Measurements from ENCODE around the gene SSNA1.

Gene SSNA1

DNA sequence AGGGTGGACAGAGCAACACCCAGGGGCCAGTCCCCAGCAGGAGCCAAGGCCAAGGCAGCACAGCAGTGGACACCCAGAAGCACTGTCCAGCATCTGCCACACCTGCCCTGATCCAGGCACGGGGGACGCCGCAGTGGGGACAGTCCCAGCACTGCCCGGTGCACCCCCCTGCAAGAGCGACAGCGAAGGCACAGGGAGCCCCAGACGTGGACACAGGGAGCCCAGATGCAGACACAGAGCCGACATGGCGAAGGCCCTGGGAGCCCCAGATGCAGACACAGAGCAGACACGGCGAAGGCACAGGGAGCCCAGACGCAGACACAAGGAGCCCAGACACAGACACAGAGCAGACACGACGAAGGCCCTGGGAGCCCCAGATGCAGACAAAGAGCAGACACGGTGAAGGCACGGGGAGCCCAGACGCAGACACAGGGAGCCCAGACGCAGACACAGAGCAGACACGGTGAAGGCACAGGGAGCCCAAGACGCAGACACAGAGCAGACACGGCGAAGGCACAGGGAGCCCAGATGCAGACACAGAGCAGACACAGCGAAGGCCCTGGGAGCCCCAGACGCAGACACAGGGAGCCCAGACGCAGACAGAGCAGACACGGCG lies 4.4 kb upstream of the SSNA1 start:
- no peak for DNase-seq (ENCODE audit: low read depth in 2 of 2)

- no peak for DNase-seq (ENCODE audit: low read depth in 2 of 2)
Measured at GRCh38 chr9:137184881-137185660, 3.4 kb upstream of the SSNA1 start.

DNA sequence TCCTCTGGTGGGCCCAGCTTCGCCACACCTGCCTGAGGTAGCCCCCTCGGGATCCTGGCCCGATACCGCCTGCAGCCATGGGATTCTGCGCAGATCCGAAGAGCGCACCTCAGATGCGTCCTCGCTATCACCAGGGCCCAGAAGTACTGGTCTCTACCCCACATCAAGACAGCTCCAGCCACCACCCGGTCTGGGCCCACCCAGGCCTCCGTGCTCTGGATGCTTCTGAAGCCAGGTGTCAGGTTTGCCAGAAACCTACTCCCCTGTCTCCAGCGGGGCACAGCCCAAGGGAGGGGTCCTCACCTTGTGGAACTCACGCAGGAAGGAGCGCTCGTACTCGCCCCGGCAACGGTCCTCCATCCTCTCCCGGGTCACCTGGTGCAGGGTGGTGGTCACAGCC lies 2.6 kb upstream of the SSNA1 start:
- DNase-seq (ENCODE audit: low read depth in 2 of 2) = no peak

- DNase-seq (ENCODE audit: low read depth in 2 of 2) = no peak
Measured at GRCh38 chr9:137186385-137186784, 2.1 kb upstream of the SSNA1 start.

DNA sequence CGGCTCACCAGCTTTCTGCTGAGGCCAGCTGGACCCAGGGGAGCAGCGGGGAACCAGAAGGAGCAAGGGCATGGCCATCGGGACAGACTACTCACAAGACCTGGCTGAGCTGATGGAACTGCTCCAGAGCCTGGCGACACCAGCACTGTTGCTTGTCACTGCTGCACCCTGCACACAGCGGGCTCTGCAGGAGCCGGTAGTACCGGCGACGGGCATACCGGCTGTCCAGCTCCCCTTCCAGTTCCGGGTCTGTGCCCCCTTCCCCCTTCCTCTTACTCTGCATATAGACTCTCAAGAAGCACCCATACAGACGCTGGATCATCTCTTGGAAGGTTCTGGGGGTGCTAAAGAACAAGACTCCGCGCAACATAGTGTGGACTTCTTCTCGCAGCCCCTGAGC lies 1.1 kb upstream of the SSNA1 start:
- no peak for DNase-seq (ENCODE audit: low read depth in 2 of 2)

GRCh38 chr9:137188086-137188489 lies 388 bp upstream of the SSNA1 start:
- DNase-seq (ENCODE audit: low read depth in 2 of 2) = no peak

DNA sequence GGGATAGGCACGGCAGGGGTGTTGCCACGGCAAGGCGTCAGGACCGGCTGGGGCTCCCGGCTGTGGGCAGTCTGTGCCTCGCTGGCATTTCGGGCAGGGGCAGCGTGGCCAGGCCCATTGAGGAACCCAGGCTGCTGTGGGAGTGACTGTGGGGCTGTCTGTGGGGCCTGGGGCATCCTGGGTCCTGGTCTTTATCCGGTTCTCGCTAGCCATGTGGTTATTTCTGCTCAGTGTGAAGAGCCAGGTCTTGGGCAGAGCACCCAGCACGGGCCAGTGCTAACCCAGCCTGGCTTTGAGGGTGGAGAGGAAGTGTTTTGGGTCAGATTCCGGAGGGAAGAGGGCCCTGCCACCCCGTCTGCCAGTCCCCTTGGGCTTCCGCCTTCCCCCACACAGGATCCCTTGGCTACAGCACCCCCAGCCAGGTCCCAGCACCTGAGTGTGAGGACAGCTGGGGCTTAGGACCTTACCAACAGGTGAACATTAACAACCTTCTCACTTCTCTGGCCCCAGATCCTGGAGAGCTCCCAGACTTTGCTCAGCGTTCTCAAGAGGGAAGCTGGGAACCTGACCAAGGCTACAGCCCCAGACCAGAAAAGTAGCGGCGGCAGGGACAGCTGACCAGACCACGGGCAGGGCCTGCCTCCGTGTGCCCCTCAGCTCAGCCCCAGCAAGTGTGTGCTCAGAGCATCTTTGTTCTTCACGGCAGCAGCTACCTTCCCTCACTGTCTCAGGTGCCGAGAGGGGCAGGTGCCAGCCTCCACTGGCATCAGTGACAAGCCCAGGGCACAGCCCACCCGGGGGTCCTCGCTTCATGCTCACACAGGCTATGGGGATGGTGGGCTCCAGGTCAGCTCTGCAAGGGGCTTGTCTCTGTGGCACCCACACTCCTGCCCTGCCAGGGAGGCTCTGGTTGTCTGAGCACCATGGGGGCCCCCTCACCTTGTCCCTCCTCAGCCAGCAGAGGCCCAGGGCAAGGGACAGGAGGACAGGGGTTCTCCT lies 1.1 kb downstream of the SSNA1 start:
- no peak for DNase-seq (ENCODE audit: low read depth in 2 of 2)

- no peak for DNase-seq (ENCODE audit: low read depth in 2 of 2)
Measured at GRCh38 chr9:137190315-137190856, 1.9 kb downstream of the SSNA1 start.

DNA sequence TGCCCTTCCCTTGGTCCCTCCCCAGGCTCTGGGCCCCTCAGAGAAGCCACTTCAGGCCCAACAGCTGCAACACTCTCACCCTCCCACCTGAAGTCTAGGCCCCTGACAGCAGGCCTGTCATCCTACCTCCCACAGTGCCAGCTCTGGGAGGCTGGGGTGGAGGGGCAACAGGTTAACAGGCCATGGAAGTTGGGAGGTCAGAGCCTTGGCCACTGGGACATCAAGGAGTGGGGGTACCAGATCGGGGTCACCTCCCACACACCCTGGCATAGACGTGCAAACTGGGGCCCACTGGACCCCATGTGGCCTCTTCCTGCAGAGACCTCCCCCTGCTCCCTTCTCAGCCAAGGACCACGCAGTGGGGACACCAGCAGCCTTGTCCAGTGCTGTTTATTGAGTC lies 2.8 kb downstream of the SSNA1 start:
- DNase-seq (ENCODE audit: low read depth in 2 of 2) = no peak

DNA sequence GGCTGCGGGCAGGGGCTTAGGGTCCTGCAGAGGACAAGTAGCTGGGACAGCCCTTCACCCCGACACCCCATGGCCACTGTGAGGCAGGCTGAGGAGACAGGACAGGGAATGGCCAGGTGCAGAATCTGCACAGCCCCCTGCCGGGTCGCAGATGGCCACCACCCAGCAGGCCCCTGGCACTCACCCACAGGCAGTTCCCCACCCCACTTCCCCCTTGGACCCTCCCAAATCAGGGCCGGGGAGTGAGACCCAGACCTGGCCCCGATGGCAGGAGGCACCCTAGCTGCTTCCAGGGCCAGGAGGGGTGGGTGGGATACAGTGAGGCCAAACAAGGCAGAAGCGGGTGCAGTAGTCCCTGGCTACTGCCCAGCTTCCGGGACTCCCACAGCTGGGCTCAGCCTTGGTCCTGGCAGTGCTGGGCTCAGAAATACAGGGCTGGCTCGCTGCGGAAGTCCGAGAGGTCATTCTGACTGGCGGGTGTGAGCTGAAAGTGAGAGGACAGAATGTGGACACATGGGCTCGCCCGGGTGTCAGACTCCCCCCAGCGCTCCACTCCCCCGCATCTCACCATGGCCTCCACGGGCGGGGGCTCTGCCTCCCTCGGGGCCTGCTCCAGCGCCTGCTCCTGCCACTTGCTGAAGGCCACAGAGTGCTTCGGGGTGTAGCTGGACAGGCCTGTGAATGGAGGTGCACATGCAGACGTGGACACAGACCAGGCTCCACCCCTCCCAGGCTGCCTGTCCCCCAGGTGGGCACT lies 3.4 kb downstream of the SSNA1 start:
- DNase-seq (ENCODE audit: low read depth in 2 of 2) = no peak

DNA sequence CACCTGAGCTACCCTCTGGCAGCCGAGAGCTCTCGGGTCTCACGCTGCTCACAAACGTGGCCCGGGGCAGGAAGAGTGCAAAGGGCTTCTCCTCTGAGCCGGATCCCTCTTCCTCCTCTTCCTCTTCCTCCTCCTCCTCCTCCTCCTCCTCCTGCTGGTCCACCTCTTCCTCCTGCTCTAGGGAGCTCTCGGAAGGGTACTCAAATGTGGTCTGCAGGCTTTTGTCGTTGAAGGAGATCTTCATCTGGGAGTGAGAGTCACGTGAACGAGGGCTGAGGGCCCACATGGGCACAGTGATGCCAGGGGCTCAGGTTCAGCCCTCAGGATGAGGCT lies 3.9 kb downstream of the SSNA1 start:
- no peak for DNase-seq (ENCODE audit: low read depth in 2 of 2)

GRCh38 chr9:137192859-137193258 lies 4.4 kb downstream of the SSNA1 start:
- DNase-seq (ENCODE audit: low read depth in 2 of 2) = no peak

GRCh38 chr9:137193771-137194170 lies 5.3 kb downstream of the SSNA1 start:
- no peak for DNase-seq (ENCODE audit: low read depth in 2 of 2)

DNA sequence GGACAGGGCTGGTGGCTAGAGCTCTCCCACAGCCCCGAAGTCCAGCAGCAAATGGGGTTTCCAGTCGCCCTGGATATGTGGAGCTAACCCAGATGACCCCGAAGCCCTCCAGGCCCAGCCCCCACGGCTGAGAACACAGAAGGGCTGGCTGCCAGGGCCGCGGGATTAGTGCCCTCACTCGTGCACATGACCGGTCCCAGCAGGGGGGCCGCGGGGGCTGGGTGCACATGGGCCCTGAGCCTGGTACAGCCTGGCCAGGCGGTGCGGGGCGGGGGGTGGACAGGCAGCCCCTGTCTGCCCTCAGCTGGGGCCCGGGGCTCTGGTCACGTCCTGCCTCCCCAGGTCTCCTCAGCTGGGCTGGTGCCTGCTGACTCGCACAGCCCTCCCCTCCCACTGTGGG lies 5.9 kb downstream of the SSNA1 start:
- no peak for DNase-seq (ENCODE audit: low read depth in 2 of 2)

- no peak for DNase-seq (ENCODE audit: low read depth in 2 of 2)
Measured at GRCh38 chr9:137194909-137195308, 6.4 kb downstream of the SSNA1 start.

GRCh38 chr9:137195525-137196220 lies 7.2 kb downstream of the SSNA1 start:
- no peak for DNase-seq (ENCODE audit: low read depth in 2 of 2)

GRCh38 chr9:137198051-137198901 lies 9.8 kb downstream of the SSNA1 start:
- DNase-seq (ENCODE audit: low read depth in 2 of 2) = no peak

DNA sequence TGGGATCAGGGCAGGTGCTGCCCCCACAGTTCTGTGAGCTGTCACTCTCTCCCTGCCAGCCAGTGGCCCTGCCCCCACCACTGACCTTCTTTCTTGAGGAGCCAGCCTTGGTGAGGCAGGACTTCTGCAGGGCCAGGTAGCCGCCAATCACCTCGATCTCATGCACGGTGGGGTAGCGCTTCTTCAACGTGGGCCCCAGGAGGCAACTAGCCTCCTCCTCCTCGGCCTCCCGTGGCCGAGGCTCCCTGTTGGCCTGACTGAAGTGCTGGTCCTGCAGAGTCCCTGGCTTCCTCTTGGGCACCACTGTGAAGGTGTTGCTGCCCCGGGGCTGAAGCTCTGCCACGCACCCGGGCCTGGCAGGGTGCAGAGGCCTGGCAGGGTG lies 10.4 kb downstream of the SSNA1 start:
- no peak for DNase-seq (ENCODE audit: low read depth in 2 of 2)

GRCh38 chr9:137199411-137200121 lies 11.1 kb downstream of the SSNA1 start:
- DNase-seq (ENCODE audit: low read depth in 2 of 2) = no peak

All from activated CD8-positive, alpha-beta memory T cell treated with anti-CD3 and anti-CD28 coated beads for 4 hours (primary cell).